GM12892 (cell line): Measurements from ENCODE around the gene ZMYND12.

Experiments used
- DNase-seq: peaks from one replicate; pipeline ENCODE4 v3.0.0; 2011; ENCODE audit not compliant: insufficient read length
- FAIRE-seq: peaks from 2 replicates; lab custom pipeline; 2011; peaks lifted over from hg19 to GRCh38; lab: Jason Lieb, UNC
- POLR2A ChIP-seq: IDR thresholded peaks from 2 replicates; pipeline ENCODE4 v1.6.1; 2011; ENCODE audit warnings: low read depth, low read length, control low read depth
- POLR2AphosphoS5 ChIP-seq: IDR thresholded peaks from 2 replicates; pipeline ENCODE4 v1.6.1; 2011; ENCODE audit warnings: low read depth, low read length, control low read depth
- TAF1 ChIP-seq: IDR thresholded peaks from 2 replicates; pipeline ENCODE4 v1.6.1; 2011; ENCODE audit warnings: low read depth, mild to moderate bottlenecking, control low read depth, low read length, borderline replicate concordance

ZMYND12 gene

DNA sequence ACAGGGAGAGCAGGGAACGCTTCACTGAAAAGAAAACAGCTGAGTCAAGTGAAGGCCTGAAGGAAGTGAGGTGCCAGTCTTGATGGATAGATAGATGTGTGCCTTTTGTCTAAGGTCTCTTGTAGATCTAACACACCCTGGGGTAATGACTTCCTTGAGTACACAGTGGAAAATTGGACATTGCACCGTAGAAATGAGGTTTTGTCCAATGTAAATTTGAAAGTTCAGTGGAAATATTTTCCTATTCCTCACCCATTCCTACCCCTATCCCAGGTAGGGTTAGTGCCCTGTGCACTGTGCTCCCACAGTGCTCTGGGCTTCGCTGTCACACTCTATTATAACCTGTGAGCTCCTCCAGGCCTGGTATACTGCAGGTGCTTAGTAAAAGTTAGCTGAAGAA lies 24.3 kb downstream of the ZMYND12 start:
- no peak for FAIRE-seq

DNA sequence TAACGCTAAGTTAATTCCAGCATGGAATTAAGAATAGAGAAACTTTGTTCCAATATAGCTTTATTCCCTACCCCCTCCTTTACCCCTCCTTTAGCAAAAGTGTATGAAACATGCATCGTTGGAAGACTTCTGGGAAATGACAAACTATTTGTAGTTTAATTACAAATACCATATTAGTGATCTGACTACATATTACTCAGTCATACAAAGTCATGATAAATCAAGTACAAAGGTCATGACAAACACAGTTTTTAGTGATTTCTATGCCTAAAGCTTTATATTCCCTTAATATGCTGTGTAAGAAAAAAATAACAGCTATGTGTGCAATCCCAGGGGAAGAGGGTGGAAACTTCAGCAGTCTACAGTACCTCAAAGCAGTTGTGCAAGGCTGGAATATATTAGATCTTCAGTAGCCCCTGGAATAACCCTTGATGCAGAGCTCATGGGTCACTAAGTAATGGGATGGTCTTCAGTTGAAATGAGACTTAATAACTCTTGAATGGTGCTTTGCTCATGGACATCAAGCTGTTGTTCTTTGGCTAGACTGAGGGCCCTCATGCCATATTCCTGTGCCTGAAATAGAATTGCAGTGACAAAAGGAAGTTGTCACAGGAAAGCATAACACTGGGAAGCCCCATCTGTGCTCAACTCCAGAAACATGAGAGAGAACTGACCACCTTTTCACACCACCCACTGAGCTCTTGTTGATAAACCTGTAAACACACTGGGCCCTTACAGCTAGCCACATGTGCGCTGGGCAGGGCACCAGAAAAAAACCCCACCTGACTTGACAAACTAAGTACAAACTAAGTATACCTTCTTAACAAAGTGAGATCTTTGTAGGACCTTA lies 25.3 kb downstream of the ZMYND12 start:
- no peak for TF ChIP-seq POLR2A
- TF ChIP-seq POLR2AphosphoS5 = no peak
- TF ChIP-seq TAF1 = no peak
- DNase-seq (no peak), FAIRE-seq (no peak)

More for the DNA sequence above, 24.3 kb downstream of the ZMYND12 start:
- TF ChIP-seq POLR2A (no peak), TAF1 (no peak), POLR2AphosphoS5 (no peak)
- no peak for DNase-seq

DNA sequence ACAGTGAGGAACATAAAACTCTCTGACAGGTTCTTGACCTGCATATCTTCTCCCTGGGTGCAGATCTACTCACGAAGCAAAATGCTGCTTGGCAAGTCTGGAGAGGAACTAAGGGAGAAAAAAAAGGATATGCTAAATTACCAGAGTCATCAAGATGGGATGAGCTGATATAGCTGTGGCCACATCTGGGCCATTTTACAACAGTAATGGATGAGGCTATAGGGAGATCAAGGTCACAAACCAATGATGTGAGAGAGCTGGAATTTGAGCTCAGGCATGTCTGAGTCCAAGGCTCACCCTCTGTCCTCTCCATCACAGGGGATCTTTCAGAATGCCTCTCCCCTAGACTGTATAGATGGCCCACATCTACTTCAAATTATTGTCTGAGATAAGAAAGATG lies 26.2 kb downstream of the ZMYND12 start:
- DNase-seq (no peak), FAIRE-seq (no peak)
- TF ChIP-seq TAF1 (no peak), POLR2A (no peak), POLR2AphosphoS5 (no peak)

DNA sequence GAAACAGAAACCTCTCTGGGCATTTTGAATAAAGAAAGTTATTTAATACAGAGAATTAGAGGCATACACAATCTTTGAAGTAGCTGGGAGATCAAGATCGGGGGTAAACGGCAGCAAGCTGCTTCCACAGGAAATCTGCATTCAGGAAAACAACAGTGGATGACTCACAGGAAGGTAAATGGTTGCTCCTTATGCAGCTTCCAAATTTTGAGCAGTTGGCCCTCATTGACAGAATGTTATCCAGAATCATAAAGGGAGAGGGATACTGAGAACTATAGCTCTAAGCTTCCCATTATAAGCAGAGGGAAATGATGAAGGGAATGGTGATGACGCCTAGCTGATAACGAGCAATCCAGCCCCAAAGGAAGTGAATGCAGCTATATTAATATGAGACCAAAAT lies 28.6 kb downstream of the ZMYND12 start:
- no peak for TF ChIP-seq TAF1
- TF ChIP-seq POLR2AphosphoS5 = no peak
- no peak for TF ChIP-seq POLR2A
- DNase-seq (no peak), FAIRE-seq (no peak)

DNA sequence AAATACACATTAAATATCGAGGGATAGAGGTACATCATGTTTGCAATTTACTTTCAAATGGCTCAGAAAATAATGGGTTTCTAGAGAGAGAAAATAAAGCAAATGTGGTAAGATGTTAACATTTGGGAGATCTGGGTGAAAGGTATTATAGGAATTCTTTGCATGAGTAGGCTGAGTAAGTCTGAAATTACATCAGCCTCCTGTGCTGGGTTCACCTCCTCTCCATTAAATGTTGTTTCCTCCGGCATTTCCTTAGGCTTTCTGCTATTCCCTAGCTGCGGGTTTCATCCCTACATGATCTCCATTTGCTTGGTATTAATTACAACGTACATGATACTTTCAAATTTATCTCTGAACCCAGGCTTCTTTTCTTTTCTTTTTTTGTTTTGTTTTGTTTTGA lies 31.6 kb downstream of the ZMYND12 start:
- DNase-seq (no peak), FAIRE-seq (no peak)
- no peak for TF ChIP-seq TAF1
- TF ChIP-seq POLR2A = no peak
- no peak for TF ChIP-seq POLR2AphosphoS5

DNA sequence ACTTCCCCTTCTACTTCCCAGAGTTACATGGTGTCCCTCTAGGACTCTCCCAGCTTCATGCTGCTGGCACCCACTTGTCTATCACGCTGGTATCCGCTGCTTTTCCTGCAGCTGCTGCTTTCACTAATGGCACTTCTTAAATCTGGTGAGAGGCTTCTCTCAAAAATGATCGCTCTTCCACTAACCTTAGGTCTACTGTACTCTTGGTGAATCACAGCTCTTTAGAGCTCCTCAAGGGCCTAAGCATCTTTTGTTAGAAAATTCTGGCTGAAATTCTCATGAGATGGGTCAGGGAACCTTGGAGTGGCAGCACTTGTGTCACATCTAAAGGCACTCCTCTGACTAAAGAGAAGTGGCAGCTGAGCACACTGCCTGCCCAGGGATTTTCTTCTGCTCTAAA lies 32.1 kb downstream of the ZMYND12 start:
- no peak for FAIRE-seq
- no peak for DNase-seq
- TF ChIP-seq TAF1 (no peak), POLR2AphosphoS5 (no peak), POLR2A (no peak)

DNA sequence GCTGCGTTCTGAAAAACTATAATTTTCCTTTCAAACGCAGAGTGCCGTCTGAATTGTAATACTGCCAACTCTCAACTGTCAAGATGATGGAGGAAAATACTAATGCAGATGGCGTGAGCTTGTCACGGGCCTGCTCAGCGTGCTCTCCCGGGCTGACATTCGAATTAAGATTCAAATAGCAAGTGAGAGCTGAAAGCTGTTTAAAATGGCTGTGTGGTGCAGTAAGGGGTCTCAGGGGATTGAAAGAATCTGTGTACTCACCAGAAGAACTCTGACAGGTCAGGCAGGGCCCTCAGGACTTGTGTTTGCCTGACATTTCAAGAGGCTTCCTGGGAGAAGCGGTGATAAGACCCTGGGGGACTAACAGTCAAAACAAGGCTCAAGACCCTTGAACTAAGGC lies 33.1 kb downstream of the ZMYND12 start:
- no peak for DNase-seq
- TF ChIP-seq POLR2A = no peak
- no peak for TF ChIP-seq POLR2AphosphoS5
- no peak for TF ChIP-seq TAF1
- FAIRE-seq = no peak

DNA sequence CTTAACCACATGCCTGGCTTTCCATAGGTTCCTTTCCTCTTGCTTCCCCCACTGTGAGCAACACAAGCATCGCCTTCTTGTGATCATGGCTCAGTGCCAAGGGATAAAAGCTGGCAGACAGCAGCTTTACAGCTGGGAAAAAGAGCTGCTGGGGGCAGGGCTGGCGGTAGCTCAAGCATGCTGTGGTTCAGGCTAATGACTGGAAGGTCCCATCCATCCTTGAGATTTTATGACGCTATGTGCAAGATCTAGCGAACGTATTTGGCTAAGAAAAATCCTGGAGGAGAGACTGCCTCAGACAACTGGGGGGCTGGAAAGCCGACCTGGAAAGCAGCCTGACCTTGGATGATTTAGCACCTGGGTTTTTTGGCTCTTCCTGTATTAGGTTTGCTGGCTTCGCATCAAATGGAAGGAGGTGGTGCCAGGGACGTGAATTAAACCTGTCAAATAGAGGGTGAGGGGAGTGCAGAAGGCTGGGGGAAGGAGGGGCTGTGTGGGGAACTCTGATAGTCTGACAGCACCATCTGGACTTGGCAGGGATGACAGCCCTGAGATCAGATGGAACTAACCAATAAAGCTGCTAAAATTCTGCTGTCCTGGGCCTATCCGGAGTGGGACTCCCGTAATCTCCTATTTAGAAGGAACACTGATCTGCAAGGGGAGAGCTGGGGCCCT lies 34.8 kb downstream of the ZMYND12 start:
- no peak for DNase-seq
- no peak for TF ChIP-seq POLR2AphosphoS5
- TF ChIP-seq TAF1 = no peak
- TF ChIP-seq POLR2A = no peak
- no peak for FAIRE-seq

DNA sequence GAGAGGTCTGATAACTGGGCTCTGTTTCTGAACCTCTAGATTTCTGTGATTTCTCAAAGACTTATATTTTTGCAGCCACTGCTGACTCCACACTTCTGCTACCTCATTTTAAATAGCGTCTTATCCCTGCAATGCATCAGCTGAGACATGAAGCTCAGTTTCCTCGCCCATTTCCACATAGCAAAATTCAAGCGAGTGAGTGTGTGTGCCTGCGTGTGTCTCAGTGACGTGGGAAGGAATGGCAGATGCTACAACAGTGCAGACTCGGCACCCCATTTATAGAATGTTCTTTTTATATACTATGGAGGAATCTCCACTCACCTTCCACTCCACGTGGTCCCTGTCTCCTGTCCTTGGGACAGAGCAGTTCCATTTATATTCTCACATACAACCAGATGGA lies 35.7 kb downstream of the ZMYND12 start:
- DNase-seq = no peak
- TF ChIP-seq POLR2AphosphoS5 = no peak
- TF ChIP-seq POLR2A = no peak
- TF ChIP-seq TAF1 = no peak
- FAIRE-seq = no peak

DNA sequence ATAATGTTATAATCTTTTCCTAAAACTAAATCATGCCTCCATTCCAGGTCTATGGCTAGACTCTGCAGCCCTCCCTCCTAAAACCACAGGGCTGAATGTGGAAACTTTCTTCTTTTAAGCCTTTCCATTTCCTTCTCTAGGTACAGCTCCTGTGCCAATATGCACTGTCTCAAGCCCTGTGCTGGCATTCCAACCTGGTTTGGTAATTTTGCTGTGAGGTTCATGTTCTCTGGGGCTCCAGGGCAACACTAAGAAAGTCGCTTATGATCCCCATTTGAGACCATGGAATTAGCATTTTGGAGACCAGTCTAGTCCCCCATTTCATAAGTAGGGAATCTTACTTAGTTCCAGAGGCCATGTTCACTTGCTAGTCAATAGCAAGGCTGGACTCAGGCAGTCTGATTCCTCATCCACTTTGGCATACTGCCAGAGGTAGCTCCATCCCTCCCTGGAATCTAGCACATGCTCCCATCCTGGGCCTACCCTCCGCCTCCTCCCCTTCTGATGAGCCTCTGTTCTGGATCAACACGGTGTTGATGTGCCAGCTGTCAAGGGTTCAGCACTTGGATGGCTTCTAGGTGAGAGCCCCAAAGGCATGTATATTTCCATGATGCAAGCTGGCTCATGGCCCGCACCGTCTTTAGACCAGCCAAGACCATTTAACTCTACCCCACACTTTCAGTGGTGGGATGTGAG lies 36.5 kb downstream of the ZMYND12 start:
- TF ChIP-seq POLR2AphosphoS5 (no peak), POLR2A (no peak), TAF1 (no peak)
- DNase-seq (no peak), FAIRE-seq (no peak)

DNA sequence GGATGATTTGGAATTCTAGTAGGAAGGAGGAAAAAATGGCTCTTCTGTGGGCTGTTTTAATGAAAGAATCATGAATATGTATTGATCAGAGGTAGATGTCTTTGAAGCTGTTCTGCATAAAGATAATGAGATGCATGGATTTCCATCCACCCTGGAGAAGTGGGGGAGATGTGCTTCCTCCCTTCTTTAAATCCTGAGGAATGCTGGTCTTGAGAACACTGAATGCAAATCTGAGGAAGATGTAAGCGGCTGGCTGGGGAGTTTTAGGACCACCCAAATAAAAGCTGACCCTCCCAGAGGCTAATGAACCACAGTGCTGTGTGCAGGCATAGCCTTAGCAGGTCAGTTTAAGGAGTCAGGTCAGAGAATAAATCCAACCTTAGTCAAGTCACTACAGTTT lies 37.3 kb downstream of the ZMYND12 start:
- no peak for FAIRE-seq
- no peak for DNase-seq
- no peak for TF ChIP-seq POLR2A
- TF ChIP-seq TAF1 = no peak
- TF ChIP-seq POLR2AphosphoS5 = no peak
